Inflammatory macrophage treated with lipopolysaccharide for 1 hour (primary cell): ENCODE measurements around the gene KCTD12.

Experiments
- DNase-seq, 2 donors: peaks; one replicate each; pipeline ENCODE4 v3.0.0-alpha.2; 2020 to 2022

KCTD12 gene

GRCh38 chr13:76853481-76853880 is 32.7 kb downstream of the KCTD12 start:
- no peak for DNase-seq

- no peak for DNase-seq
Measured at GRCh38 chr13:76852986-76853385, 33.2 kb downstream of the KCTD12 start.

GRCh38 chr13:76851961-76852360 is 34.2 kb downstream of the KCTD12 start:
- DNase-seq, result peak; percentile 48 to 70

GRCh38 chr13:76849493-76849892 is 36.7 kb downstream of the KCTD12 start:
- no peak for DNase-seq

DNA sequence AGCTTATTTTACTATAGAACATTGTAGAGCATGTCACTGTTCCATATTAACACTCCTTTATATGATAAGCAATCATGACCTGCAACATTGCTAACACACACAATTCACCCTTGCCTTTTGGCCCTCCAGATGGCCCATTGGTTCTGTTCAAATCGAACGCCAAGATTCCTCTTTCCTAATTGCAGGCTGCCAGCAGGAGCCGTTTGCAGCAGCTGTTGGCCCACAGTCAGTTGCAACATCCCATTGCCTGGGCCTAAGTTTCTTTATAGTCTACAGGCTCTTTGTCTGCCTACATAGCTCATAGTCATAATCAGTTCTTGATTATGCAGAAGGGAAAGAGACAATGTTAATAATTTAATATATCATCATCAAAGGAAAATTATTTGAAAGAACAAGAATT is 37.6 kb downstream of the KCTD12 start:
- DNase-seq, result peak; percentile 70 to 72

DNA sequence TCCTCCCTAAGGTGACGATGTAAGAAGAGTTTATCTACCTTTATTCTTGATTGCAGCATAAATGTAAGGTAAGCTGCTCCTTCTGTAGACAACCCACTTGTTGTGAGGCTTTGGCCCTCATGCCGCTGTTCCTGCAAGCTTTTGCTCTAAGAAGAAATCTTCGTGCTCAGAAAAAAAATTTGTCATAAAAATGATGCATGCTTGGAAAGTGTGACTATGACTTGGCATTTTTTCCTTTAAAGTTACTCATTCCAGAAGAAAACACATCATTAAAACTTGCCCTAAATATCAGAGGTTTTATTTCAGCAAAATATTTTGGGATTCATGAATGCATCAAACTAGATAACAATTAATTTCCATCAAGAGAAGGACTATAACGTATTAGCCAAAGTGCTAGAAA is 39.8 kb downstream of the KCTD12 start:
- DNase-seq, result no peak

DNA sequence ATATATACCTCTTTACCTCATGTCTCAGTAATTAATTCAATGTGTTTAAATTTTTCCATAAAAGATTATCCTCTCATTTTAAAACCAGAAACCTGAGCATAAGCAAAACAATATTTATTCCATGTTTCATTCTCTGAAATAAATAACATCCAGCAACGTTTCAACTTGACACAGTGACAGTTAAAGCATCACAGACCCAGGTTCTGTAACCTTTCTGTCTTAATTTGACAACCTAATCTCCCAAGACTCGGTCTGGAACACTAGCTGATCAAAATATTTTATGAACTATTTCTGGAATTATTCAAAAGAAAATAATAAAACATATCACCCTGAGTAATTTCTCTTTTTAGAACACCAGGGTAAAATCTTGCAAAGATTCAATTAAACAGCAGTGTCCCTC is 40.3 kb downstream of the KCTD12 start:
- no peak for DNase-seq

- no peak for DNase-seq
Measured at GRCh38 chr13:76845367-76845766, 40.8 kb downstream of the KCTD12 start.

- no peak for DNase-seq
Measured at GRCh38 chr13:76837801-76838200, 48.4 kb downstream of the KCTD12 start.

DNA sequence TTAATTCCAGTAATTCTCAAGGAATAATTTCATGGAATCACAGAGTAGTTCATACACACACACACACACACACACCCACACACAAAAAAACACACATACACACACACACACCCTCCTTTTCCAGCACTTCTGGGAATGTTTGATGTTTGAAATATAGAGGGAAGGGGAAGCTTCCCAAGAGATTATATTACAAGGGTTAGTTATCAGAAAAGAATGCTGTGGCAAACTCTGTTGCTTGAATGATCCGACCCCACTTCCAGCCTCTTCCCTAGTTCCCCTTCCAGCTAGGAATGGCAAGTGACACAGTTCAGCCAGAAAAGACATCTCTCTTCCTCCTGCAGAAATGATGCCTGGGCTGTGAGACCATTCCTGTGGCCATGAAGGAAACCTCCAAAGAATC is 49.9 kb downstream of the KCTD12 start:
- no peak for DNase-seq

DNA sequence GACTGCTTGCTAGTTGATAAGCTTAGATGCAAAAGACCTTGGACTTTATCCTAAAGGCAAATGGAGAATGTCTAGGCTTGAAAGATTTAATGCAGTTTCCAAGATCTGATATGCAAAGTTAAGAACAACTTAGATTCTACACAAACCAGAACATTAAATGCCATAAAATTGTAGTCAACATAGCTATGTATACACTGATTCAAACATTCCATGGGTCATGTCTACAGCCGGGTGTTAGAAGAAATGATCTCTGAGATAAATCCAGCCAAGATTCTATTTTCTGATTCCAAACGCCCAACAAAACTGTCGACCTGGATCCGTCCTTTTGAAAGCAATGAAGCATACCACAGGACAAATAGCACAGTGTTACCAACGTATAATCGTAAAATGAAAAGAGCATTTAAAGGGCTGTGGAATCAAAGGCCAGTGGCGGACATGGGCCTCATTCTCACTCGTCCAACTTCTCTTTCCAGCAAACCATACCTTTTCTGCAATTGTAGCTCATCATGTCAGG is 52.7 kb downstream of the KCTD12 start:
- DNase-seq, result no peak

- no peak for DNase-seq
Measured at GRCh38 chr13:76832258-76832988, 53.8 kb downstream of the KCTD12 start.

DNA sequence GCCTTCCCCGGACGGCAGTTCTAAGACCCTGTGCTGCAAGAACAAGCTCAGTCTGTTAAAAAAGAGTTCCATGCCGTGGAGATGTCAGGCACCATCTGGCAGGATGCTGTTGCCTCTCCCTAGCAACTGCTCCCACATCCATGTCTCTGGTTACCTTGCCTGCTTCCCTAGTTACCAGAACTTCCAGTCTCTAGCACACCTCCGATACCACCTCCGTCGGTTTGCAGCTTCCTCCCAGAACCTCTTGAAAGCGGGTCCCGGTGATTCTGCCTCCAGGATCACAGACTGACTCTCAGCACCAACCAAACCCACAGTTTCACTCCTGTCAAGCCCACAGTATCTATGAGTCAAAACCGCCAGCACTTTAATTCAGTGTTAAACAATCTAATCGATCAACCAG is 55.4 kb downstream of the KCTD12 start:
- no peak for DNase-seq
